HG02981 (cell line): ENCODE data around the gene PPIA.
"Not testable (repeated sequence)": the region's sequence is repeated elsewhere in the genome, so short reads cannot be mapped to it uniquely, and the experiment has no call there.

Experiments used
- ATAC-seq: cut with Tn5 transposase; IDR thresholded peaks from one replicate; pipeline ENCODE4 v1.9.1; 2021; ENCODE audit warnings: mild to moderate bottlenecking, moderate library complexity; ENCODE audit not compliant: unreplicated experiment

The PPIA gene

DNA sequence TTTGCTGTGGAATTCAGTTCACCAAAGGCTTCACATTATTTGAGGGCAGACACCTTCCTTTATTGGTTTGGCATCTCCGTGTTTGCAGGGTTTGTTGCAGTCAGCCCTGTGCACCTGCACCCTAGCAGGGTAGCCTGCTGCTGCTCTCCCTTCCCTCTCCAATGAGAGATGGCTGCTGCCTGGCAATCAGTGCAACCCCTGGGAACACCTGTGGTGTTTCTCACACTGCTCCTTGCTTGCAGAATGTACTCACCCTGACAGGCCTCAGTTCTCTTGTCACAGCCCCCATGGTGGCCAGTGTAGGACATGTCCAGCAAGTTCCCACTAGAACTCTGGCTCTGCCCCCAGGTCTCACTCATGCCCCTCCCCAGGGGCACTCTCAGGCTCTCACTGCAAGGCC is 12.1 kb upstream of the PPIA start:
- no peak for ATAC-seq

DNA sequence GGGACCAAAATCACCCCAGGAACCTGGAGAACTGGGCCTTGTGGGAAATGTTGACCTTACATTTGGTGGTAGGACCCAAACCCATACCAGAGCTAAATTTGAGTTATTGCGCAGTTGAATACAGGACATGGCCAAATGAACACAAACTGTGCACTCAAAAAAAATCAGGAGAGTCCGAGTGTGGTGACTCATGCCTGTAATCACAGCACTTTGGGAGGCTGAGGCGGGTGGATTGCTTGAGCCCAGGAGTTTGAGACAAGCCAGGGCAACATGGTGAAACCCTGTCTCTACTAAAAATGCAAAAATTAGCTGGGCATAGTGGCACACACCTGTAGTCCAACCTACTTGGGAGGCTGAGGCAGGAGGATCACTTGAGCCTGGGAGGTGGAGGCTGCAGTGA is 11.3 kb upstream of the PPIA start:
- ATAC-seq: not testable (repeated sequence)

DNA sequence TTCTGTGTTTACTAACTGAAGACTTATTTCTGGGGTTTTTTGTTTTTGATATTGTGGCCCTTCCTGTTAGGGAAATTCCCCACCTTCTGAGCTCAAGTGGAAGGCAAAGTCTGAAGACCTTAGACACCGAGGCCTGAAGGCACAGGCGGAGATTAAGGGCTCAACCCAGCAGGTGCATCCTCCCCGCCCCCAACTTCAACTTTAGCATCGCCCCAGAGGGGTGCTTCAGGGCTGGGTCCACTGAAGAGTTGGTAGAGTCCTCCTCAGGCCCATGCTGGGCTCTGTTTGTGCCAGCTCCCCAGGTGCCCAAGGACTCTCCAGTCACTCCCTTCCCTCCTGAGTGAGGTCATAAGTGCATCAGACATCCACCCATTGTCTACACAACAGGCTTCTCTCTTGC is 9.4 kb upstream of the PPIA start:
- no peak for ATAC-seq

DNA sequence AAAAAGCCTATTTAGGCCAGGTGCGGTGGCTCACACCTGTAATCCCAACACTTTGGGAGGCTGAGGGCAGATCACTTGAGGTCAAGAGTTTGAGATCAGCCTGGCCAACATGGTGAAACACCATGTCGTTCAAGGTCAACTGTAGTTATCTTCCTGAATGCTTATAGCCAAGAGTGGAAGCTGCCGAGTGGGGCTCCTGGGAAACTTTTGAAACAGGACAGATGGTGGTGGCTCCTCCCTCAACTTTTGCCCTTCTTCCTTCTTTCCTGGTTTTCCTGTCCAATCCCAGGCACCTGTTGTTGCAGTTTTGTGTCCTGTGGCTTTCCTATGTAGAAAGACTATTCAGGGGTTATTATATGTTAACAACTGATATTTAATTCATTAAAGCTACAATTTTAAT is 8.7 kb upstream of the PPIA start:
- ATAC-seq: no peak

- no peak for ATAC-seq
These were observed 6.5 kb upstream of the PPIA start for GRCh38 chr7:44789990-44790389.

GRCh38 chr7:44791278-44792219 is 4.9 kb upstream of the PPIA start:
- no peak for ATAC-seq

DNA sequence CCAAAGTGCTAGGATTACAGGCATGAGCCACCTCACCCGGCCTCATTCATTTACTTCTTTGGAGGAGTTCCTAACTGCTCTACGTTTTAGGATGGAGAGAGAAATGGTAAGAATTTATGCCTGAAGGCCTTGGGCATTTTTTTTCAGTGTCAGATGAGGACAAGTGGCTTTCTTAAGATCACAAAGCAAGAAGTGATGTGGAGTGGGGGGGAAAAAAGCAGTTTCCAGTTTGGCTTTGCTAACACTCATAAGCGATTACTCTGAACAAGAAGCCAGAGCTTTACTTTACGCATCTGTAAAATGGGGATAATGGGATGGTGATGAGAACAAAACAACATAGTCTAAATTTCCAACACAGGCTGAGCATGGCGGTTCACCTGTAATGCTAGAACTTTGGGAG is 2.6 kb upstream of the PPIA start:
- no peak for ATAC-seq

- ATAC-seq: no peak
These were observed 2.1 kb upstream of the PPIA start for GRCh38 chr7:44794331-44794730.

DNA sequence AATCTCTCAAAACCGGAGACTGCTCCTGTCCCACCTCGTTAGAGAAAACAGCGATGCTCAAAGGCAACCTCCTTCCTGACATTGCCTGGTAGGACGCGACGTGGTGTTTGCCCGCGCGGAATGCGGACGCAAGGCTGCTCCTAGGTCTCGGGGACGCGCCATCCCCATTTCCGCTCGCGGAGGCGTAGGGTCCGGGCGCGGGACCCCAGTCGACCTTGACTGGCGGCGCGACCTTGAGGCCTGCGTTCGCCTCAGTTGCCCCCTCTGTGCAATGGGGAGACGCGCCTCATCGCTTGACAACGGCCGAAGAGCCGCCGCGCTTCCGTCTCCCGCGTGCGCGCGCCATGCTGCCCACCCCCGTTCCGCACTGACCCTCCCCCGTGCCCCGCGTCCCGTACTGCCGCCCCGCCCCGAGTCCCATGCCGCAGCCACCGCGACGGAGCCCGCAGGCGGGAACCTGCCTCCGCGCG is 412 bp upstream of the PPIA start:
- peak; percentile 22 for ATAC-seq

DNA sequence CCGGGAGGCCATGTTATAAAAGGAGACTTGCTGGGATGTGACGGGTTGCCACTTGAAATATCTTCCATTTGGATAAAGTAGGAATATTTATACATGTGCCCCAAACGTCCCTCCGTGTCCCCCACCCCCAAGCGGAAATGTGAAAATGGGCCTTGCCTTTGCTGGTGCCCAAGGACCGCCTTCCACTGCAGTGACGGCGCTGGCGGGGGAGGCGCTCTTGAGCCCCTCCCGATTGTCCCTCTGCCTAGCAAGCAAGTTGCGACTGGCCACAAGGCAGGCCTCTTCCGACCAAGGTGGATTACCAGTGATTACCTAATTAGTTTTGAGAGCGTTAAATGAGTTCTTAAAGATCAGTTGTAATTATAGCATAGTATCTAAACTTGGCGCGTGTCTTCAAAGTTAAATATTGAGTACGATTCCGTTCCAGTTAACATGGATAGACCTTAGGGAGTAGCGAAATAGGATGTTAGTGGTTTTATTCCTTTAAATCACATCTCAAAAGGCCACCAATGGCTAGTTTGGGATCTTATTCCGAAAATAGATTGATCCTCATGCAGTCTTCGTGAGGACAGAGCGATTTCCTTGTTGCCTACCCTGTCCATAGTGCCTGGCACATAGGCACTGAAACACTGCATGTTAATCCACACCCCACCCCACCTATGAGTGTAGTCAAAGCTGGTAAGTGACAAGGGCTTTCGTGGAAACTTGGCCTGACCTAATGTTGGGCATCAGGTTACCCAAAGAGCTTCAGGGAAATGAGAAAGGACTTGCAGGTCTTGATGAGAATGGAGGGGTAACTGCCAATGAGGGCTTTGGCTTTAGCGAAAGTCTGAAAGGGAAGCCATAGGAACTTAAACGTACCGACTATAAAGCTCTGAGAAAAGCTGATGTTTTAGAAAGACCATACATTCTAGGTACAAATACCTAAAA is 1.1 kb downstream of the PPIA start:
- ATAC-seq: peak; percentile 44

GRCh38 chr7:44798649-44799305 is 2.3 kb downstream of the PPIA start:
- no peak for ATAC-seq

DNA sequence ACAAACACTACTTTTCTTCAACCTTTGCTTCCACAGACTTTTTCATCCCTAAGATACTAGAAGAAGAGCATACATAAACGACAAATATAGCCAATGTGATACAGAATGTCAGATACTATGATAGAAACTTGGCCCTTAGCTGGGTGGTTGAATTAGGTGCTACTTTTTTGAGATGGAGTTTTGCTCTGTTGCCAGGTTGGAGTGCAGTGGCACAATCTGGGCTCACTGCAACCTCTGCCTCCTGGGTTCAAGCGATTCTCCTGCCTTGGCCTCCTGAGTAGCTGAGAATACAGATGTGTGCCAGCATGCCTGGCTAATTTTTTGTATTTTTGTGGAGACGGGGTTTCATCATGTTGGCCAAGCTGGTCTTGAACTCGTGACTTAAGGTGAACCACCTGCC is 3.5 kb downstream of the PPIA start:
- ATAC-seq: no peak

- no peak for ATAC-seq
These were observed 5.4 kb downstream of the PPIA start for GRCh38 chr7:44801890-44802289.

- ATAC-seq: no peak
These were observed 6.0 kb downstream of the PPIA start for GRCh38 chr7:44802418-44803025.

DNA sequence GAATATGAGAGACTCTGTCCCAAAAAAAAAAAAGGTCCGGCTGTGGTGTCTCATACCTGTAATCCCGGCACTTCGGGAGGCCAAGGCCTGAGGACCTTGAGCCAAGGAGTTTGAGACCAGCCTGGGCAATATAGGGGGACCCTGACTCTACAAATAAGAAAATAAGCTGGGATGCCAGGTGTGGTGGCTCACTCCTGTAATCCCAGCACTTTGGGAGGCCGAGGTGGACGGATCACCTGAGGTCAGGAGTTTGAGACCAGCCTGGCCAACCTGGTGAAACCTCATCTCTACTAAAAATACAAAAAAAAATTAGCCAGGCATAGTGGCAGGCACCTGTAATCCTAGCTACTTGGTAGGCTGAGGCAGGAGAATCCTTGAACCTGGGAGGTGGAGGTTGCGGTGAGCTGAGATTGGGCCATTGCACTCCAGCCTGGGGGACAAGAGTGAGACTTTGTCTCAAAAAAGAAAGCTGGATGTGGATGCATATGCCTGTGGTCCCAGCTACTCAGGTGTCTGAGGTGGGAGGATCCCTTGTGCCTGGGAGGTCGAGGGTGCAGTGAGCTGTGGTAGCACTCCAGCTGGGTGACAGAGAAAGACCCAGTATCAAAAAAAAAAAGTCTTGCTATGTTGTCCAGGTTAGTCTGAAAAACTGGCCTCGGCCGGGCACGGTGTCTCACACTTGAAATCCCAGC is 7.5 kb downstream of the PPIA start:
- ATAC-seq: not testable (repeated sequence)

DNA sequence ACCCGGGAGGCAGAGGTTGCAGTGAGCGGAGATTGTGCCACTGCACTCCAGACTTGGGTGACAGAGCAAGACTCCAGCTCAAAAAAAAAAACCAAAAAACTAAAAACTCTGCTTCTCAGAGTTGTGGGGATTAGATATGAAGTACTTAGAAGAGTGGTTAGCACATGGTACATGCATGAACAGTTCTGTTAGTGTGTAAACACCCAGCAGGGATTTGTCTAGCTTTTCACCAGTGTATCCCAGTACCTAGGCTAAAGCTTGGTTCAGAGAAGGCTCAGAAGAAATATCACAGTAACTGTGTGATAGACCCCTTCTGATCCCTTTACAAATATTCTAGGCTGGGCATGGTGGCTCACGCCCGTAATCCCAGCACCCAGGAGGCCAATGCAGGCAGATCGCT is 9.5 kb downstream of the PPIA start:
- ATAC-seq: no peak

- ATAC-seq: no peak
These were observed 12.5 kb downstream of the PPIA start for GRCh38 chr7:44808914-44809393.

DNA sequence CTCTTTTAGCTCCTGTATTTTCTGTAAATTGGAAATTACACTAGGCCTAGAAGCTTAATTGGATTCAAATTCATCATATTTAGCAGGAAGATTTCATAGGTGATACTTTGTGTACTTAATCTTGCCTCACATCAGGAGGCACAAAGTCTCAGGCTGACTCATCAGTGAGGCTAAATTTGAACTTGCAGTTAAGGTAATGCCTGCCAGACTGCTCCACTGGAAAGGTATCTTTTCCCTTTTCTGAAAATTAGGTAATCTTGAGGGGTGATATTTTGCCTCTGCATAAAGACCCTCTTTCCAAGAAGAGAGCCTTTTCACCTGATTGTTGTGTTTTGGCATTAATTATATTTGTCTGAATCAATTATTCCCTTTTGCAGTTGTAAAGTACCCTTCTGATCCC is 14.6 kb downstream of the PPIA start:
- ATAC-seq: no peak

DNA sequence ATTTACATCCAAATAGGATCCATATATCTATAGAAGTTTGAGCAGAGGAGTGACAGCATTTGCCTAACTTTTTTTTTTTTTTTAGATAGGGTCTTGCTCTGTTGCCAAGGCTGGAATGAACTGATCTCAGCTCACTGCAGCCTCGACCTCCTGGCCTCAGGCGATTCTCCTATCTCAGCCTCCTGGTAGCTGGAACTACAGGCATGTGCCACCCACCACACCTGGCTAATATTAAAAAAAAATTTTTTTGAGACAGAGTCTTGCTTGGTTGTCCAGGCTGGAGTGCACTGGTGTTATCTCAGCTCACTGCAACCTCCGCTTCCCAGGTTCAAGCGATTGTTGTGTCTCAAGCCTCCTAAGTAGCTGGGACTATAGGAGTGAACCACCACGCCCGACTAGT is 15.1 kb downstream of the PPIA start:
- no peak for ATAC-seq

DNA sequence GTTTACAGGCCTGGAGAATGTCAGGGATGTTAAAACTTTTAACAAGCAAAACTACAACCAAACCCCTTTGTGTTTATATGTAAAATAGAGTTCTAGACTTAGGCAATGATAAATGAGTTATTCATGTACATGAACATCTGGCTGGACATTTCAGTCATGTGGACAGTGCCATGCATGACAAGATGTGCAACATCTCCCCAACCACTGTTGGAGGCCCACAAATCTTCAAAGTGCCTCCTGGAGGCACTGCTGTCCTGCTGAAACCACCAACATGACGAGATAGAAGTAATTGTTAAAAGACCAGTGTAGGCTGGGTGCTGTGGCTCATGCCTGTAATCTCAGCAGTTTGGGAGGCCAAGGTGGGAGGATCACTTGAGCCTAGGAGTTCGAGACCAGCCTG is 18.4 kb downstream of the PPIA start:
- ATAC-seq: no peak
